OCI-LY7 (cell line): Measurements from ENCODE around the gene HIF1A.

Source experiments
- EZH2phosphoT487 ChIP-seq: fragments of 200-600 bp; sonication (generic); IDR thresholded peaks from 2 replicates; pipeline ENCODE4 v1.6.1; 2018; ENCODE audit warnings: low read depth, borderline replicate concordance, mild to moderate bottlenecking, mixed run types, antibody characterized with exemption, low read length, moderate library complexity, mixed read lengths
- TF ChIP-seq, protein P1 (sequence below): fragments of 200-600 bp; sonication (generic); conservative IDR thresholded peaks from 2 replicates; pipeline ENCODE4 v1.5.1; 2014; ENCODE audit warnings: mild to moderate bottlenecking, antibody characterized with exemption, low read length, moderate library complexity, mixed read lengths

- TF ChIP-seq, protein P1, sequence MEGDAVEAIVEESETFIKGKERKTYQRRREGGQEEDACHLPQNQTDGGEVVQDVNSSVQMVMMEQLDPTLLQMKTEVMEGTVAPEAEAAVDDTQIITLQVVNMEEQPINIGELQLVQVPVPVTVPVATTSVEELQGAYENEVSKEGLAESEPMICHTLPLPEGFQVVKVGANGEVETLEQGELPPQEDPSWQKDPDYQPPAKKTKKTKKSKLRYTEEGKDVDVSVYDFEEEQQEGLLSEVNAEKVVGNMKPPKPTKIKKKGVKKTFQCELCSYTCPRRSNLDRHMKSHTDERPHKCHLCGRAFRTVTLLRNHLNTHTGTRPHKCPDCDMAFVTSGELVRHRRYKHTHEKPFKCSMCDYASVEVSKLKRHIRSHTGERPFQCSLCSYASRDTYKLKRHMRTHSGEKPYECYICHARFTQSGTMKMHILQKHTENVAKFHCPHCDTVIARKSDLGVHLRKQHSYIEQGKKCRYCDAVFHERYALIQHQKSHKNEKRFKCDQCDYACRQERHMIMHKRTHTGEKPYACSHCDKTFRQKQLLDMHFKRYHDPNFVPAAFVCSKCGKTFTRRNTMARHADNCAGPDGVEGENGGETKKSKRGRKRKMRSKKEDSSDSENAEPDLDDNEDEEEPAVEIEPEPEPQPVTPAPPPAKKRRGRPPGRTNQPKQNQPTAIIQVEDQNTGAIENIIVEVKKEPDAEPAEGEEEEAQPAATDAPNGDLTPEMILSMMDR, result no peak
- TF ChIP-seq EZH2phosphoT487, result no peak
Measured at GRCh38 chr14:61713724-61714437, 18.6 kb downstream of the HIF1A start.
